HEK293 (cell line): ENCODE results near the gene RPN2.

Experiments
- BCL11B ChIP-seq: fragments of 450-650 bp; formaldehyde crosslinking; IDR thresholded peaks from 2 replicates; pipeline ENCODE4 v1.5.1; 2016; ENCODE audit warnings: low read depth, missing biosample characterization, missing genetic modification characterization
- CTCF ChIP-seq: fragments of 450-650 bp; formaldehyde crosslinking; IDR thresholded peaks from 2 replicates; pipeline ENCODE4 v1.5.1; 2016; ENCODE audit warnings: missing biosample characterization, missing genetic modification characterization
- HOXD13 ChIP-seq: sonication (generic); formaldehyde crosslinking; IDR thresholded peaks from 2 replicates; pipeline ENCODE4 v1.8.0; 2022; ENCODE audit warnings: missing genetic modification reagents, borderline replicate concordance
- IKZF3 ChIP-seq: fragments of 450-650 bp; IDR thresholded peaks from 2 replicates; pipeline ENCODE4 v1.5.0; 2018; ENCODE audit warnings: missing biosample characterization, mild to moderate bottlenecking, missing genetic modification characterization, moderate library complexity
- PRDM10 ChIP-seq: fragments of 450-650 bp; formaldehyde crosslinking; IDR thresholded peaks from 2 replicates; pipeline ENCODE4 v1.5.1; 2016; ENCODE audit warnings: missing biosample characterization, missing genetic modification characterization
- REPIN1 ChIP-seq: fragments of 450-650 bp; formaldehyde crosslinking; IDR thresholded peaks from 2 replicates; pipeline ENCODE4 v1.5.1; 2017; ENCODE audit warnings: missing biosample characterization, missing genetic modification characterization, low read depth
- SP3 ChIP-seq: fragments of 450-650 bp; formaldehyde crosslinking; IDR thresholded peaks from 2 replicates; pipeline ENCODE4 v1.5.1; 2016; ENCODE audit warnings: missing biosample characterization, missing genetic modification characterization
- SP7 ChIP-seq: fragments of 450-650 bp; formaldehyde crosslinking; IDR thresholded peaks from 2 replicates; pipeline ENCODE4 v1.5.1; 2016; ENCODE audit warnings: missing biosample characterization, missing genetic modification characterization
- TSHZ1 ChIP-seq: fragments of 450-650 bp; formaldehyde crosslinking; IDR thresholded peaks from 2 replicates; pipeline ENCODE4 v1.5.1; 2016; ENCODE audit warnings: missing biosample characterization, missing genetic modification characterization, borderline replicate concordance
- YY1 ChIP-seq: fragments of 450-650 bp; formaldehyde crosslinking; IDR thresholded peaks from 2 replicates; pipeline ENCODE4 v1.5.1; 2018; ENCODE audit warnings: missing biosample characterization, missing genetic modification characterization
- ZBTB20 ChIP-seq: fragments of 450-650 bp; formaldehyde crosslinking; IDR thresholded peaks from 2 replicates; pipeline ENCODE4 v1.5.1; 2016; ENCODE audit warnings: missing biosample characterization, missing genetic modification characterization
- ZBTB21 ChIP-seq: fragments of 450-650 bp; formaldehyde crosslinking; IDR thresholded peaks from 2 replicates; pipeline ENCODE4 v1.5.1; 2017; ENCODE audit warnings: missing biosample characterization, missing genetic modification characterization
- ZBTB26 ChIP-seq: fragments of 450-650 bp; formaldehyde crosslinking; optimal IDR thresholded peaks from 2 replicates; pipeline ENCODE3; 2016; ENCODE audit warnings: missing biosample characterization, mild to moderate bottlenecking, missing genetic modification characterization
- ZFP41 ChIP-seq: fragments of 450-650 bp; formaldehyde crosslinking; IDR thresholded peaks from 2 replicates; pipeline ENCODE4 v1.5.1; 2016; ENCODE audit warnings: missing biosample characterization, missing genetic modification characterization, borderline replicate concordance
- ZNF121 ChIP-seq: fragments of 450-650 bp; formaldehyde crosslinking; IDR thresholded peaks from 2 replicates; pipeline ENCODE4 v1.5.1; 2016; ENCODE audit warnings: missing biosample characterization, missing genetic modification characterization
- ZNF138 ChIP-seq: fragments of 450-650 bp; formaldehyde crosslinking; IDR thresholded peaks from 2 replicates; pipeline ENCODE4 v1.5.1; 2016; ENCODE audit warnings: missing biosample characterization, missing genetic modification characterization, borderline replicate concordance
- ZNF140 ChIP-seq: fragments of 450-650 bp; formaldehyde crosslinking; IDR thresholded peaks from 2 replicates; pipeline ENCODE4 v1.5.1; 2016; ENCODE audit warnings: missing biosample characterization, missing genetic modification characterization
- ZNF23 ChIP-seq: fragments of 450-650 bp; formaldehyde crosslinking; IDR thresholded peaks from 2 replicates; pipeline ENCODE4 v1.5.1; 2016; ENCODE audit warnings: missing biosample characterization, missing genetic modification characterization, borderline replicate concordance
- ZNF292 ChIP-seq: fragments of 450-650 bp; formaldehyde crosslinking; IDR thresholded peaks from 2 replicates; pipeline ENCODE4 v1.5.1; 2016; ENCODE audit warnings: low read depth, missing biosample characterization, missing genetic modification characterization, borderline replicate concordance
- ZNF510 ChIP-seq: fragments of 450-650 bp; formaldehyde crosslinking; IDR thresholded peaks from 2 replicates; pipeline ENCODE4 v1.5.1; 2018; ENCODE audit warnings: mild to moderate bottlenecking, missing genetic modification characterization, missing biosample characterization; ENCODE audit not compliant: insufficient replicate concordance
- ZNF514 ChIP-seq: fragments of 450-650 bp; formaldehyde crosslinking; IDR thresholded peaks from 2 replicates; pipeline ENCODE4 v1.5.1; 2016; ENCODE audit warnings: missing biosample characterization, missing genetic modification characterization
- ZNF521 ChIP-seq: fragments of 450-650 bp; formaldehyde crosslinking; IDR thresholded peaks from 2 replicates; pipeline ENCODE4 v1.5.1; 2017; ENCODE audit warnings: missing biosample characterization, mild to moderate bottlenecking, missing genetic modification characterization
- ZNF555 ChIP-seq: fragments of 450-650 bp; formaldehyde crosslinking; conservative IDR thresholded peaks from 2 replicates; pipeline ENCODE4 v1.5.1; 2017; ENCODE audit warnings: missing biosample characterization, mild to moderate bottlenecking, missing genetic modification characterization, inconsistent platforms
- ZNF600 ChIP-seq: fragments of 450-650 bp; formaldehyde crosslinking; IDR thresholded peaks from 2 replicates; pipeline ENCODE4 v1.5.1; 2016; ENCODE audit warnings: missing biosample characterization, missing genetic modification characterization
- ZNF629 ChIP-seq: fragments of 450-650 bp; formaldehyde crosslinking; IDR thresholded peaks from 2 replicates; pipeline ENCODE4 v1.5.1; 2017; ENCODE audit warnings: missing biosample characterization, missing genetic modification characterization
- ZNF654 ChIP-seq: fragments of 450-650 bp; formaldehyde crosslinking; IDR thresholded peaks from 2 replicates; pipeline ENCODE4 v1.5.1; 2016; ENCODE audit warnings: low read depth, missing biosample characterization, missing genetic modification characterization
- ZNF837 ChIP-seq: fragments of 450-650 bp; formaldehyde crosslinking; IDR thresholded peaks from 2 replicates; pipeline ENCODE4 v1.5.1; 2016; ENCODE audit warnings: missing biosample characterization, missing genetic modification characterization
- ZNF843 ChIP-seq: fragments of 450-650 bp; formaldehyde crosslinking; IDR thresholded peaks from 2 replicates; pipeline ENCODE4 v1.5.1; 2016; ENCODE audit warnings: missing biosample characterization, missing genetic modification characterization
- ZSCAN18 ChIP-seq: fragments of 450-650 bp; formaldehyde crosslinking; IDR thresholded peaks from 2 replicates; pipeline ENCODE4 v1.5.1; 2016; ENCODE audit warnings: missing biosample characterization, missing genetic modification characterization

RPN2 gene

GRCh38 chr20:37202267-37202943 lies 23.3 kb downstream of the RPN2 start (continued):
- TF ChIP-seq ZNF121: no peak
- TF ChIP-seq PRDM10: no peak
- TF ChIP-seq ZBTB21: 0 out of 2 replicates have a peak, but pooled peaks have one; percentile 9
- no peak for TF ChIP-seq ZSCAN18 (tag by site-specific recombination)
- TF ChIP-seq ZNF514: no peak
- no peak for TF ChIP-seq ZFP41 (tag by site-specific recombination)
- no peak for TF ChIP-seq ZBTB26 (tag by site-specific recombination)
- no peak for TF ChIP-seq SP3 (tag by site-specific recombination)
- TF ChIP-seq IKZF3: no peak
- no peak for TF ChIP-seq ZNF555 (tag by site-specific recombination)
- TF ChIP-seq ZNF23: no peak
- TF ChIP-seq ZNF140 (tag by site-specific recombination): no peak
- no peak for TF ChIP-seq YY1 (tag by site-specific recombination)
- TF ChIP-seq ZNF138 (tag by site-specific recombination): no peak
- no peak for TF ChIP-seq ZNF510 (tag by site-specific recombination)
- peak; percentile 75; the same call in 1 of the 2 replicates for TF ChIP-seq ZNF629
- TF ChIP-seq CTCF (tag by site-specific recombination): peak; percentile 68; the same call in 1 of the 2 replicates
- no peak for TF ChIP-seq REPIN1 (tag by site-specific recombination)
- no peak for TF ChIP-seq BCL11B
- no peak for TF ChIP-seq HOXD13
- TF ChIP-seq ZNF654 (tag by site-specific recombination): no peak
- no peak for TF ChIP-seq ZBTB20
- no peak for TF ChIP-seq ZNF292
- no peak for TF ChIP-seq ZNF837 (tag by site-specific recombination)
- TF ChIP-seq TSHZ1: no peak
- peak; percentile 63; the same call in 1 of the 2 replicates for TF ChIP-seq ZNF600 (tag by site-specific recombination)
- no peak for TF ChIP-seq ZNF521 (tag by site-specific recombination)
- TF ChIP-seq SP7 (tag by site-specific recombination): peak; percentile 91
- TF ChIP-seq ZNF843: no peak
